AG04450 (cell line): ENCODE data around the gene GULP1. TPM values are rescaled to one million over a fixed set of nuclear protein-coding genes. Genes with fewer than 3 reads are reported as not detected.

Experiments
- CTCF ChIA-PET: fragments of 300-600, 350-600 bp; formaldehyde crosslinking; extraction: SDS; loops from one replicate; lab custom pipeline; 2022; ENCODE audit warnings: antibody characterized with exemption, inconsistent platforms; lab: Charles Lee
- POLR2A ChIA-PET: fragments of 350-600 bp; formaldehyde crosslinking; extraction: SDS; loops from one replicate; lab custom pipeline; 2021; ENCODE audit warnings: antibody characterized with exemption, inconsistent platforms; lab: Yijun Ruan, JAX
- DNase-seq: peaks from one replicate; pipeline ENCODE4 v3.0.0-alpha.2; 2011; ENCODE audit warnings: low read depth, low spot score
- H3K27ac ChIP-seq: one replicate; pipeline ENCODE4 v1.5.1; 2012; ENCODE audit warnings: low read depth, low read length, control low read depth
- H3K27me3 ChIP-seq: one replicate; pipeline ENCODE4 v1.6.0; 2012; ENCODE audit warnings: low read length; ENCODE audit not compliant: control insufficient read depth, insufficient read depth
- H3K4me3 ChIP-seq: 2 replicates; pipeline ENCODE4 v1.5.1; 2011; ENCODE audit warnings: mild to moderate bottlenecking, low read depth, low read length, control low read depth
- H3K9me3 ChIP-seq: 2 replicates; pipeline ENCODE4 v1.5.1; 2012; ENCODE audit warnings: low read length; ENCODE audit not compliant: control insufficient read depth, insufficient read depth
- polyA plus RNA-seq: library from polyadenylated mRNA; depleted of rRNA; stranded (reverse); fragments of >200 nt; gene quantifications from 2 replicates; pipeline ENCODE4 v1.2.3, GENCODE V29; 2011
- TF ChIP-seq, protein P1 (sequence below): IDR thresholded peaks from 2 replicates; pipeline ENCODE4 v1.5.1; 2011; ENCODE audit warnings: low read depth, low read length, control low read depth, inconsistent platforms

The GULP1 gene
- polyA plus RNA-seq, 1 experiment = 44.7 TPM

DNA sequence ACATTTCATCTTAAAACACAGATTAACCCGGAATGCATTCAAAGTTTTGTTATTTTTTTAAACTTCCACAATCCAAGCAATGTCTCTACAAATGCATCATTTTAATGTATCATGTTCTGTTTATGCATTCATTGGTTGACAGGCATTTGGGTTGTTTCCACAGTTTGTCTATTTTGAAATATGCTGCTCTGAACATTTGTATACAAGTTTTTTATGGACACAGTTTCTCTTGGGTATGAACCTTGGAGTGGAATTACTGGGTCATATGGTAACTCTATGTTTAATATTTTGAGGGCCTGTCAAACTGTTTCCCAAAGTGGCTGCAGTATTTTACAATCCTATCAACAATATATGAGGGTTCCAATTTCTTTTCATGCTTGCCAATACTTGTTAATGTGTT, 57.3 kb downstream of the GULP1 start:
- H3K27ac ChIP-seq = no peak overlapping the region
- CTCF ChIA-PET = no interaction called here
- no peaks in the 10 kb centered on the region for H3K9me3 ChIP-seq
- no peak overlapping the region for H3K4me3 ChIP-seq
- POLR2A ChIA-PET = no interaction called here
- DNase-seq = no peak
- H3K27me3 ChIP-seq = no peaks in the 10 kb centered on the region
- TF ChIP-seq, protein P1, sequence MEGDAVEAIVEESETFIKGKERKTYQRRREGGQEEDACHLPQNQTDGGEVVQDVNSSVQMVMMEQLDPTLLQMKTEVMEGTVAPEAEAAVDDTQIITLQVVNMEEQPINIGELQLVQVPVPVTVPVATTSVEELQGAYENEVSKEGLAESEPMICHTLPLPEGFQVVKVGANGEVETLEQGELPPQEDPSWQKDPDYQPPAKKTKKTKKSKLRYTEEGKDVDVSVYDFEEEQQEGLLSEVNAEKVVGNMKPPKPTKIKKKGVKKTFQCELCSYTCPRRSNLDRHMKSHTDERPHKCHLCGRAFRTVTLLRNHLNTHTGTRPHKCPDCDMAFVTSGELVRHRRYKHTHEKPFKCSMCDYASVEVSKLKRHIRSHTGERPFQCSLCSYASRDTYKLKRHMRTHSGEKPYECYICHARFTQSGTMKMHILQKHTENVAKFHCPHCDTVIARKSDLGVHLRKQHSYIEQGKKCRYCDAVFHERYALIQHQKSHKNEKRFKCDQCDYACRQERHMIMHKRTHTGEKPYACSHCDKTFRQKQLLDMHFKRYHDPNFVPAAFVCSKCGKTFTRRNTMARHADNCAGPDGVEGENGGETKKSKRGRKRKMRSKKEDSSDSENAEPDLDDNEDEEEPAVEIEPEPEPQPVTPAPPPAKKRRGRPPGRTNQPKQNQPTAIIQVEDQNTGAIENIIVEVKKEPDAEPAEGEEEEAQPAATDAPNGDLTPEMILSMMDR = no peak

- POLR2A ChIA-PET = no interaction called here
- TF ChIP-seq, protein P1 = no peak
- CTCF ChIA-PET = no interaction called here
- H3K4me3 ChIP-seq = no peak overlapping the region
- no peak for DNase-seq
- H3K27ac ChIP-seq = no peak overlapping the region
- H3K27me3 ChIP-seq = no peaks in the 10 kb centered on the region
- H3K9me3 ChIP-seq = no peaks in the 10 kb centered on the region
Observed at GRCh38 chr2:188353282-188353681, 61.6 kb downstream of the GULP1 start.

DNA sequence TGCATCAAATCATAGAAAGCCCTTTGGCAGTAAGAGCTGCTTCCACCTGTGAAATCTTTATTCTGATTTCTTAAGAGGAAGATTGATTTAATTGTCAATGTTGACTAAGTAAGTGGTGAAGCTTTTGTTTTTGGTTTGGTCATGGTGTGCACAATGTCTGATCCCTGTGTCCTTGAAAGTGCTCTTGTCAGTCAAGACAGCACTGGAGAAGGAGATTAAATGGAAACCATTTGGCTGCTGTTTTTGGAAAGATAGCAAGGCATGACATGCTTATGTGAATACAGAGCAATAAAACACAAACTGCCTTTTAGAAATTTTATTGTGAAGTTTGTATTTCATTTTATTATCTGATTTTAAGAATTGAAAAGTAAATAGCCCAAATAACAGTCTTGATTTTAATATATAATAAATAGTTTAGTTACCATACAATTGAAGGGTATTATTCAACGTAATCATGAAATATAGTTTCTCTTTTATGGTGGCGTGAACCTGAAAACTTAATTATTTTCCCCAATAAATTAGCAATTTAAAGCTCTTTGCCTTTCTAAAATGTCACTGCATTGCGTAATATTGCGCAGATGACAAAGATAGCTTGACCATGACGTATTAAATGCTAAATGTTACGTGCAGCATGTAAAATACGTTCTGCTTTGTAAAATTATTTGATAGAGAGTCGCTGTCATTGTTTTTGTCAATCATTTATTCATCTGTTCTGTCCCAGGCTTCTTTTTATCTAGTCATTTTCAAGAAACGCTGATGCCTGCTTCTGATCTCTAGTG, 69.0 kb downstream of the GULP1 start:
- ChIA-PET CTCF (interaction anchor here (1.0 to 1.5 kb wide), 4 partner anchors 8 to 779 kb away, joined by 3 to 6 read pairs (median 4); partner anchors contain the start of gene GULP1), POLR2A (no interaction called here)
- DNase-seq = no peak
- Histone ChIP-seq H3K27me3 (no peaks in the 10 kb centered on the region), H3K9me3 (no peaks in the 10 kb centered on the region), H3K27ac (no peak overlapping the region), H3K4me3 (no peak overlapping the region)
- TF ChIP-seq, protein P1 = no peak

DNA sequence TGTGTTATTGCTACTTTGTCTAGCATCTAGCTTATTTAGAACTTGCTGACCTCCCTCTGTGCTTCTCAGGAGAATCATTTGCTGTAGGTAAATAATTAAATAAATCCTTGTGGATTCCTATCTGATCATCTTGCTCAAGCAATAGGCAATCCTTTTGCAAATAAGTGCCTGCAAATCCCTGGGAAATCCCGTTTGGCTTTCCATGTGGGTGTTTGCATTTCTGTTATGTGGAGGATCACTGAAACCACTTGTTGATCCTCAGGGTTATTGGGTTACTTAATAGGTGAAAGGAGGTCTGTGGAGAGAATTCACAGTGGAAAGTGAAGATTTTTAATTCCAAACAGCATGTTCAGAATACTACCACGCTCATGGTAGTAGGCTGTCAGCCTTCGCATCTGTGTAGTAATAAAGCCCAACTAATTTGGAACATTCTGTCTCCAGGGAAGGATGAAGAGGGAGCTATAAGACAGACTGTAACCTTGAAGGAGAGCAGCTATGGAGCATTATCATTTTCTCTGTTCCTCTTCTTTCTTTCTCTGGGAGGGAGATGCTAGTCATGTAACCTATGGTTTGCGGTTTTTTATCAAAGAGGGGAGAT, 72.5 kb downstream of the GULP1 start:
- H3K27me3 ChIP-seq = no peaks in the 10 kb centered on the region
- no peak overlapping the region for H3K27ac ChIP-seq
- POLR2A ChIA-PET = no interaction called here
- DNase-seq = no peak
- TF ChIP-seq, protein P1 = no peak
- CTCF ChIA-PET = no interaction called here
- no peak overlapping the region for H3K4me3 ChIP-seq
- H3K9me3 ChIP-seq = no peaks in the 10 kb centered on the region

DNA sequence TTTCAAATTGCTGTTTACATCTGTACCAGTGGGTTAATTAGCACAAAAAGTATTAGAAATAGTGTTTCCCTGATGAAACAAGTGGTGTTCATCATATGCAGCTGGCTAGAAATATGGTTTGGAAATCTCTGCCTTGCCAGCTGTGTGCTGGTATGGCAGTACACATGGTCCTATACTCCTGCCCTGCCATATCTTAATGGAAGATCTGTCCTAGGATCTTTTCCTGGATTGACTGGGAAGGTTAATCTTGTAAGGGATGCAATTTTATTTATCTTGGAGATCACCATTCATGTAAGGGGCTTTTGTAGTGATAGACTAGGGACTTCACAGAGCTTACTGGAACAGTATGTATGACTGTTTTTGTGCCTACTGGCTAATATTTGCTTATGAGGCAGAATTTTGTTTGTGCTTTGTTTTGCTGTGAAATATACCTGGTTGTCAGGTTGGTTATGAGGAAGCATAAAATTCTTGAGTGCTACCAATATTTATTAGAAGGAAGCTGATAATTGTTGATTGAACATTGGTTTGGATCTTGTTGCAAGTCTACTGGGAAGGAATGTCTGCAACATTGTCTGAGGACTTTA, 73.5 kb downstream of the GULP1 start:
- H3K27ac ChIP-seq = no peak overlapping the region
- DNase-seq = no peak
- ChIA-PET POLR2A (no interaction called here), CTCF (interaction anchor here (1.4 kb wide), 1 partner anchor 73 kb away, joined by 3 read pairs; the partner anchor contains the start of gene GULP1)
- H3K4me3 ChIP-seq = no peak overlapping the region
- TF ChIP-seq, protein P1 = no peak
- no peaks in the 10 kb centered on the region for H3K27me3 ChIP-seq
- no peaks in the 10 kb centered on the region for H3K9me3 ChIP-seq
